GM21447 (cell line): ENCODE measurements around the gene LAX1.
A peak's percentile ranks its signal among the peaks of the same experiment; 100 is the strongest.
"Not testable (repeated sequence)": the region's sequence is repeated elsewhere in the genome, so short reads cannot be mapped to it uniquely, and the experiment has no call there.

Source experiments
- ATAC-seq: cut with Tn5 transposase; IDR thresholded peaks from one replicate; pipeline ENCODE4 v1.9.1; 2021; ENCODE audit not compliant: unreplicated experiment

LAX1 gene

GRCh38 chr1:203768256-203768655 is 3.3 kb downstream of the LAX1 start:
- no peak for ATAC-seq

GRCh38 chr1:203769505-203770343 is 4.7 kb downstream of the LAX1 start:
- no peak for ATAC-seq

- no peak for ATAC-seq
Measured at GRCh38 chr1:203771901-203772301, 6.9 kb downstream of the LAX1 start.

- no peak for ATAC-seq
Measured at GRCh38 chr1:203772836-203773235, 7.9 kb downstream of the LAX1 start.

- ATAC-seq: no peak
Measured at GRCh38 chr1:203776636-203777035, 11.7 kb downstream of the LAX1 start.

- ATAC-seq: no peak
Measured at GRCh38 chr1:203777596-203777995, 12.6 kb downstream of the LAX1 start.

- no peak for ATAC-seq
Measured at GRCh38 chr1:203778146-203778545, 13.2 kb downstream of the LAX1 start.

- ATAC-seq: no peak
Measured at GRCh38 chr1:203778789-203779188, 13.8 kb downstream of the LAX1 start.

- ATAC-seq: no peak
Measured at GRCh38 chr1:203781962-203782361, 17.0 kb downstream of the LAX1 start.

GRCh38 chr1:203789966-203790365 is 25.0 kb downstream of the LAX1 start:
- ATAC-seq: no peak

GRCh38 chr1:203791498-203791897 is 26.5 kb downstream of the LAX1 start:
- no peak for ATAC-seq

- no peak for ATAC-seq
Measured at GRCh38 chr1:203792486-203792885, 27.5 kb downstream of the LAX1 start.

- ATAC-seq: not testable (repeated sequence)
Measured at GRCh38 chr1:203793561-203793960, 28.6 kb downstream of the LAX1 start.

GRCh38 chr1:203794764-203795440 is 29.9 kb downstream of the LAX1 start:
- no peak for ATAC-seq

GRCh38 chr1:203795441-203796235 is 30.7 kb downstream of the LAX1 start, which contains the start of the genes ZBED6 and ZC3H11A:
ZBED6 (plus strand) TSS chr1:203795623; CDS start chr1:203797523, 1,900 bp downstream.
ZC3H11A (plus strand) TSS chr1:203795623; CDS start chr1:203817071, 21,448 bp downstream.
- peak; percentile 96 for ATAC-seq

- no peak for ATAC-seq
Measured at GRCh38 chr1:203796236-203796605, 31.2 kb downstream of the LAX1 start.

- ATAC-seq: no peak
Measured at GRCh38 chr1:203797216-203797615, 32.2 kb downstream of the LAX1 start.

- no peak for ATAC-seq
Measured at GRCh38 chr1:203797948-203798655, 33.1 kb downstream of the LAX1 start.

GRCh38 chr1:203799157-203799556 is 34.2 kb downstream of the LAX1 start:
- ATAC-seq: no peak

- ATAC-seq: no peak
Measured at GRCh38 chr1:203799971-203800370, 35.0 kb downstream of the LAX1 start.

- no peak for ATAC-seq
Measured at GRCh38 chr1:203805689-203806088, 40.7 kb downstream of the LAX1 start.
